H1 (cell line): ENCODE results near the gene NELL1. TPM values are rescaled to one million over a fixed set of nuclear protein-coding genes. Genes with fewer than 3 reads are reported as not detected.

Source experiments
- FOSL1 ChIP-seq: IDR thresholded peaks from 2 replicates; pipeline ENCODE4 v1.6.1; 2011; ENCODE audit warnings: mild to moderate bottlenecking, low read depth, low read length, moderate library complexity; ENCODE audit not compliant: insufficient read depth
- SAP30 ChIP-seq: fragments of 300-600 bp; sonication (generic); IDR thresholded peaks from 2 replicates; pipeline ENCODE4 v1.7.1; 2012; ENCODE audit warnings: low read length, moderate library complexity, mild to moderate bottlenecking, inconsistent platforms; ENCODE audit not compliant: insufficient read depth, insufficient replicate concordance
- polyA plus RNA-seq, 7 experiments: library from polyadenylated mRNA; depleted of rRNA in 3 of 7; stranded (reverse) in 5 of 7; unstranded in 2 of 7; fragments of >200 nt in 5 of 7; fragments of 200-250 nt in 2 of 7; gene quantifications; 1 replicate in 5 of 7; 2 replicates in 1 of 7; 4 replicates in 1 of 7; pipeline versions ENCODE4 v1.2.1 to v1.2.3, GENCODE V29; 2011 to 2013; ENCODE audit warnings: missing spikeins in 2 of 7, mixed read lengths in 2 of 7
- total RNA-seq: library from RNA; stranded (reverse); fragmentation: NEBNext Ultra II Directional; extraction: Animal tissue kit (Norgen Biotek cat#: 25700); gene quantifications from 2 replicates; pipeline ENCODE4 v1.2.1, GENCODE V29; 2021
- TF ChIP-seq, protein P1 (sequence below): IDR thresholded peaks from 2 replicates; pipeline ENCODE4 v1.6.1; 2012; ENCODE audit warnings: inconsistent platforms
- TF ChIP-seq, protein P2 (sequence below): IDR thresholded peaks from 2 replicates; pipeline ENCODE4 v1.6.1; 2012; ENCODE audit warnings: inconsistent platforms

Gene NELL1
- total and polyA plus RNA-seq, 2 of the 8 experiments (the other 6 are each of a cell fraction or from before 2014, with no cell fraction given) = 0.21 TPM; not detected in 1

DNA sequence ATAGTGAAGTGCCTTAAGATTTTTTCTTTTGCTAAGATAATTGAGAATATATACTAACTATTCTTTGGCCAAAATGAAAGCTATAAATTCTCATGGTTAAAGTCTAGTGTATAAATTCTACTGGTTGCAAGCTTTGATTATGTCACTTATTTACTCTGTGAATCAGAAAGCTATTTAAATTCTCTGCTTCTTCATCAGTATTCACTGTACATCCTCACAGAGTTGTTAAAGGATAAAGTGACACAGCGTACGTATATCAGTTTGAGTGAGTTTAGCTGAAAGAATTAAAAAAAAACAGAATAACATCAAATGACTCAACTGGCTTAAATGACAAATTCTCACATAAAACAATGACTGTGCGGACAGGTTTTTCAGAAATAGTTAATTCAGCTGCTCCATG is 453.1 kb downstream of the NELL1 start (continued):
- TF ChIP-seq, protein P1, sequence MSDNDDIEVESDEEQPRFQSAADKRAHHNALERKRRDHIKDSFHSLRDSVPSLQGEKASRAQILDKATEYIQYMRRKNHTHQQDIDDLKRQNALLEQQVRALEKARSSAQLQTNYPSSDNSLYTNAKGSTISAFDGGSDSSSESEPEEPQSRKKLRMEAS = no peak
- TF ChIP-seq FOSL1 (no peak), SAP30 (no peak)
- TF ChIP-seq, protein P2, sequence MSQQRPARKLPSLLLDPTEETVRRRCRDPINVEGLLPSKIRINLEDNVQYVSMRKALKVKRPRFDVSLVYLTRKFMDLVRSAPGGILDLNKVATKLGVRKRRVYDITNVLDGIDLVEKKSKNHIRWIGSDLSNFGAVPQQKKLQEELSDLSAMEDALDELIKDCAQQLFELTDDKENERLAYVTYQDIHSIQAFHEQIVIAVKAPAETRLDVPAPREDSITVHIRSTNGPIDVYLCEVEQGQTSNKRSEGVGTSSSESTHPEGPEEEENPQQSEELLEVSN = no peak
